HG03039 (cell line): ENCODE data around the gene POU3F1.

Experiments
- ATAC-seq: cut with Tn5 transposase; IDR thresholded peaks from one replicate; pipeline ENCODE4 v1.9.1; 2021; ENCODE audit warnings: mild to moderate bottlenecking, moderate library complexity; ENCODE audit not compliant: unreplicated experiment

The POU3F1 gene

GRCh38 chr1:38029081-38029681 lies 17.4 kb downstream of the POU3F1 start:
- ATAC-seq: no peak

GRCh38 chr1:38028671-38029070 lies 17.9 kb downstream of the POU3F1 start:
- no peak for ATAC-seq

GRCh38 chr1:38028105-38028591 lies 18.4 kb downstream of the POU3F1 start:
- ATAC-seq: peak; percentile 69

- ATAC-seq: no peak
Observed at GRCh38 chr1:38027201-38028104, 19.1 kb downstream of the POU3F1 start.

- no peak for ATAC-seq
Observed at GRCh38 chr1:38026592-38027200, 19.9 kb downstream of the POU3F1 start.

GRCh38 chr1:38025664-38026063 lies 20.9 kb downstream of the POU3F1 start:
- no peak for ATAC-seq

GRCh38 chr1:38025233-38025632 lies 21.4 kb downstream of the POU3F1 start:
- no peak for ATAC-seq

- ATAC-seq: no peak
Observed at GRCh38 chr1:38022810-38023209, 23.8 kb downstream of the POU3F1 start.

- ATAC-seq: no peak
Observed at GRCh38 chr1:38021969-38022368, 24.6 kb downstream of the POU3F1 start.

GRCh38 chr1:38020396-38020795 lies 26.2 kb downstream of the POU3F1 start:
- no peak for ATAC-seq

GRCh38 chr1:38018864-38019343 lies 27.7 kb downstream of the POU3F1 start:
- no peak for ATAC-seq

GRCh38 chr1:38015978-38016725 lies 30.4 kb downstream of the POU3F1 start:
- no peak for ATAC-seq

GRCh38 chr1:38014724-38015424 lies 31.7 kb downstream of the POU3F1 start:
- ATAC-seq: no peak

GRCh38 chr1:38014171-38014570 lies 32.4 kb downstream of the POU3F1 start:
- ATAC-seq: no peak

- ATAC-seq: no peak
Observed at GRCh38 chr1:38013227-38013622, 33.4 kb downstream of the POU3F1 start.

GRCh38 chr1:38012363-38013226 lies 34.0 kb downstream of the POU3F1 start, which contains the start of gene UTP11:
Gene UTP11, plus strand, starts transcription at chr1:38012734. Its CDS starts 69 bp downstream, at chr1:38012803.
- peak; percentile 89 for ATAC-seq

- ATAC-seq: no peak
Observed at GRCh38 chr1:38009841-38010180, 36.8 kb downstream of the POU3F1 start.

- no peak for ATAC-seq
Observed at GRCh38 chr1:38009088-38009840, 37.3 kb downstream of the POU3F1 start.
